ENCODE data around the gene TBRG4. TPM values are rescaled to one million over a fixed set of nuclear protein-coding genes. Genes with fewer than 3 reads are reported as not detected.

TBRG4 gene
- total and polyA plus RNA-seq, 2 experiments from 2014 or later = 44.5 to 54.6 TPM

GRCh38 chr7:45129906-45130305 lies 18.4 kb upstream of the TBRG4 start:
- Histone ChIP-seq H2AFZ (no peak overlapping the region), H3K27me3 (no peaks in the 10 kb centered on the region), H3K36me3 (replicated peaks; ENCODE audit: insufficient read depth, low read depth) (no peaks in the 10 kb centered on the region), H3K27ac (no peak overlapping the region), H3K9me2 (replicated peaks; ENCODE audit: insufficient read depth) (no peaks in the 10 kb centered on the region), H4K20me1 (ENCODE audit: insufficient read depth, poor library complexity, severe bottlenecking) (no peaks in the 10 kb centered on the region), H3K9me3 (ENCODE audit: low read depth) (no peaks in the 10 kb centered on the region), H3K79me2 (no peaks in the 10 kb centered on the region), H3K4me3 (no peak overlapping the region), H3K4me2 (no peak overlapping the region), H3K4me1 (ENCODE audit: insufficient read depth) (no peaks in the 10 kb centered on the region)
- DNase-seq (ENCODE audit: low spot score) = no peak
- WGBS (ENCODE audit: low lambda C conversion rate, missing lambda C conversion rate) = 81% methylated on average over 12 of the region's 12 CpGs
- no peak for TF ChIP-seq EZH2 (IDR thresholded peaks at IDR 0.05; ENCODE audit: borderline replicate concordance)
- no peak for TF ChIP-seq EZH2phosphoT487 (IDR thresholded peaks at IDR 0.05; ENCODE audit: low read depth, severe bottlenecking, unreplicated experiment)
- TF ChIP-seq, protein P1, sequence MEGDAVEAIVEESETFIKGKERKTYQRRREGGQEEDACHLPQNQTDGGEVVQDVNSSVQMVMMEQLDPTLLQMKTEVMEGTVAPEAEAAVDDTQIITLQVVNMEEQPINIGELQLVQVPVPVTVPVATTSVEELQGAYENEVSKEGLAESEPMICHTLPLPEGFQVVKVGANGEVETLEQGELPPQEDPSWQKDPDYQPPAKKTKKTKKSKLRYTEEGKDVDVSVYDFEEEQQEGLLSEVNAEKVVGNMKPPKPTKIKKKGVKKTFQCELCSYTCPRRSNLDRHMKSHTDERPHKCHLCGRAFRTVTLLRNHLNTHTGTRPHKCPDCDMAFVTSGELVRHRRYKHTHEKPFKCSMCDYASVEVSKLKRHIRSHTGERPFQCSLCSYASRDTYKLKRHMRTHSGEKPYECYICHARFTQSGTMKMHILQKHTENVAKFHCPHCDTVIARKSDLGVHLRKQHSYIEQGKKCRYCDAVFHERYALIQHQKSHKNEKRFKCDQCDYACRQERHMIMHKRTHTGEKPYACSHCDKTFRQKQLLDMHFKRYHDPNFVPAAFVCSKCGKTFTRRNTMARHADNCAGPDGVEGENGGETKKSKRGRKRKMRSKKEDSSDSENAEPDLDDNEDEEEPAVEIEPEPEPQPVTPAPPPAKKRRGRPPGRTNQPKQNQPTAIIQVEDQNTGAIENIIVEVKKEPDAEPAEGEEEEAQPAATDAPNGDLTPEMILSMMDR (IDR thresholded peaks at IDR 0.05; ENCODE audit: poor library complexity) = no peak

- Histone ChIP-seq H3K27me3 (no peaks in the 10 kb centered on the region), H4K20me1 (ENCODE audit: insufficient read depth, poor library complexity, severe bottlenecking) (no peaks in the 10 kb centered on the region), H3K36me3 (replicated peaks; ENCODE audit: insufficient read depth, low read depth) (no peaks in the 10 kb centered on the region), H2AFZ (no peak overlapping the region), H3K9me3 (ENCODE audit: low read depth) (no peaks in the 10 kb centered on the region), H3K9me2 (replicated peaks; ENCODE audit: insufficient read depth) (no peaks in the 10 kb centered on the region), H3K27ac (no peak overlapping the region), H3K79me2 (no peaks in the 10 kb centered on the region), H3K4me3 (no peak overlapping the region), H3K4me1 (ENCODE audit: insufficient read depth) (no peaks in the 10 kb centered on the region), H3K4me2 (no peak overlapping the region)
- TF ChIP-seq EZH2 (IDR thresholded peaks at IDR 0.05; ENCODE audit: borderline replicate concordance) (no peak), EZH2phosphoT487 (IDR thresholded peaks at IDR 0.05; ENCODE audit: low read depth, severe bottlenecking, unreplicated experiment) (no peak)
- TF ChIP-seq, protein P1 (IDR thresholded peaks at IDR 0.05; ENCODE audit: poor library complexity) = no peak
- WGBS (ENCODE audit: low lambda C conversion rate, missing lambda C conversion rate) = 81% methylated on average over 15 of the region's 15 CpGs
- DNase-seq (ENCODE audit: low spot score) = no peak
Observed at GRCh38 chr7:45129181-45129800, 17.8 kb upstream of the TBRG4 start.

- H3K9me2 ChIP-seq (replicated peaks; ENCODE audit: insufficient read depth) = no peaks in the 10 kb centered on the region
- H2AFZ ChIP-seq = no peak overlapping the region
- no peaks in the 10 kb centered on the region for H3K4me1 ChIP-seq (ENCODE audit: insufficient read depth)
- H4K20me1 ChIP-seq (ENCODE audit: insufficient read depth, poor library complexity, severe bottlenecking) = no peaks in the 10 kb centered on the region
- H3K79me2 ChIP-seq = no peaks in the 10 kb centered on the region
- no peak for DNase-seq (ENCODE audit: low spot score)
- WGBS (ENCODE audit: low lambda C conversion rate, missing lambda C conversion rate) = 90% methylated on average over 6 of the region's 6 CpGs
- H3K4me3 ChIP-seq = no peak overlapping the region
- H3K27me3 ChIP-seq = no peaks in the 10 kb centered on the region
- H3K36me3 ChIP-seq (replicated peaks; ENCODE audit: insufficient read depth, low read depth) = no peaks in the 10 kb centered on the region
- TF ChIP-seq EZH2phosphoT487 (IDR thresholded peaks at IDR 0.05; ENCODE audit: low read depth, severe bottlenecking, unreplicated experiment) = no peak
- TF ChIP-seq, protein P1 (IDR thresholded peaks at IDR 0.05; ENCODE audit: poor library complexity) = no peak
- TF ChIP-seq EZH2 (IDR thresholded peaks at IDR 0.05; ENCODE audit: borderline replicate concordance) = no peak
- no peak overlapping the region for H3K27ac ChIP-seq
- no peak overlapping the region for H3K4me2 ChIP-seq
- H3K9me3 ChIP-seq (ENCODE audit: low read depth) = no peaks in the 10 kb centered on the region
Observed at GRCh38 chr7:45126920-45127319, 15.4 kb upstream of the TBRG4 start.

Measured in hepatocyte (in vitro differentiated cells).